GM10266 (cell line): ENCODE results near the gene USP54.

Experiments used
- DNase-seq: peaks from one replicate; pipeline ENCODE4 v3.0.0; 2012; ENCODE audit errors: extremely low spot score
- TF ChIP-seq, protein P1 (sequence below): IDR thresholded peaks from 2 replicates; pipeline ENCODE4 v1.5.1; 2012; ENCODE audit warnings: mild to moderate bottlenecking, low read depth; ENCODE audit not compliant: control insufficient read depth, insufficient read depth; ENCODE audit errors: missing control alignments

USP54 gene

DNA sequence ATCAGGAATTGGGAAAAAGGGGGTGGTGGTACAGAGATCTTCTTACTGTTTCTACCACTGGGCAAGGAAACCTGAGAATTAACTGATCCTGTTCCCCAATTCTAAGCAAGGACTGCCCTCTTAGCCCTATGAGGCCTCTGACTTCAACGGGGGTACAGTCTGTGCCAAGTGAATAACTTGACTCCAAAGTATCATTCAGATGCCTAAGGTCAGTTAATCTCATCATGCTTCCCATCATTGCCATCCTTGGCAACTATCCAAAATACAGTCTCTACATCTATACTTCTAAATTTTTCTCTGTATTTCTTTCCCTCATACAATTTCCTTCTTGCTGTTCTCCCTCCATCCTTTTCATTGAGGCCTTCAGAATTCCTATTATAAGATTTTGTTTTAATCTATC, 105.8 kb downstream of the USP54 start:
- no peak for DNase-seq
- TF ChIP-seq, protein P1, sequence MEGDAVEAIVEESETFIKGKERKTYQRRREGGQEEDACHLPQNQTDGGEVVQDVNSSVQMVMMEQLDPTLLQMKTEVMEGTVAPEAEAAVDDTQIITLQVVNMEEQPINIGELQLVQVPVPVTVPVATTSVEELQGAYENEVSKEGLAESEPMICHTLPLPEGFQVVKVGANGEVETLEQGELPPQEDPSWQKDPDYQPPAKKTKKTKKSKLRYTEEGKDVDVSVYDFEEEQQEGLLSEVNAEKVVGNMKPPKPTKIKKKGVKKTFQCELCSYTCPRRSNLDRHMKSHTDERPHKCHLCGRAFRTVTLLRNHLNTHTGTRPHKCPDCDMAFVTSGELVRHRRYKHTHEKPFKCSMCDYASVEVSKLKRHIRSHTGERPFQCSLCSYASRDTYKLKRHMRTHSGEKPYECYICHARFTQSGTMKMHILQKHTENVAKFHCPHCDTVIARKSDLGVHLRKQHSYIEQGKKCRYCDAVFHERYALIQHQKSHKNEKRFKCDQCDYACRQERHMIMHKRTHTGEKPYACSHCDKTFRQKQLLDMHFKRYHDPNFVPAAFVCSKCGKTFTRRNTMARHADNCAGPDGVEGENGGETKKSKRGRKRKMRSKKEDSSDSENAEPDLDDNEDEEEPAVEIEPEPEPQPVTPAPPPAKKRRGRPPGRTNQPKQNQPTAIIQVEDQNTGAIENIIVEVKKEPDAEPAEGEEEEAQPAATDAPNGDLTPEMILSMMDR: no peak

DNA sequence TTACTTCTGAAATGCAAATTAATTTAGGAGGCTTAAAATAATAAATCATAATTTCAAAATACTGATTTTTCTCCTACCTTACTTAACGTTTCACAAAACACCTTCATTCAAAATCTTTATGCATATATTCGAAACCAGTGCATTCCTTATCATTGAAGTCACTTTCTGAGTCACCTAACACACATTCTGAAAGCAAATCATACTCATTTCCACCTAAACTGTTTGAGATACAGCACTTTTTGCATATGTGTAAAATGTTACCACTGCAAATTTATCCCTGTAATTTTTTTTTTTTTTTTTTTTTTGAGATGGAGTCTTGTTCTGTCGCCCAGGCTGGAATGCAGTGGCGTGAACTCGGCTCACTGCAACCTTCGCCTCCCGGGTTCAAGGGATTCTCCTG, 111.0 kb downstream of the USP54 start:
- no peak for DNase-seq
- TF ChIP-seq, protein P1: no peak

DNA sequence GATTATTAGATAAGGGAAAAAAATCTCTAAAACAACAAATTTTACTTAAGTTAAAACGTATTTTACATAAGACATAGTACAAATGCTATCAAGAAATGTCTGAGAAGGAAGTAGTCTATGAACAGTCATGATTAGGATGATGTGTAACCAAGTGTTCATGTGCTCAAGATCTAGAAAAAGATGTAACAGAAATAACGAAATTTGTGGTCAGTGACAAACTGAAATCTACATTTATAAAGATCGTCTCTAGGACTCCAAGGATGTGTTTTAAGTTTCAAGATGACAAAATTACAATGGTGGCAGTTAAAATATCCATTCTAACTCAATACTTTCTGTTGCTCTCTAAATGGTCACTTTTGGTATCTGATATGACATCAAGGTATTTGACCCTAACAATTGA, 112.5 kb downstream of the USP54 start:
- no peak for DNase-seq

GRCh38 chr10:73471226-73471625, 119.9 kb downstream of the USP54 start:
- no peak for DNase-seq
- TF ChIP-seq, protein P1: no peak

More for the DNA sequence above, 112.5 kb downstream of the USP54 start:
- TF ChIP-seq, protein P1: no peak

DNA sequence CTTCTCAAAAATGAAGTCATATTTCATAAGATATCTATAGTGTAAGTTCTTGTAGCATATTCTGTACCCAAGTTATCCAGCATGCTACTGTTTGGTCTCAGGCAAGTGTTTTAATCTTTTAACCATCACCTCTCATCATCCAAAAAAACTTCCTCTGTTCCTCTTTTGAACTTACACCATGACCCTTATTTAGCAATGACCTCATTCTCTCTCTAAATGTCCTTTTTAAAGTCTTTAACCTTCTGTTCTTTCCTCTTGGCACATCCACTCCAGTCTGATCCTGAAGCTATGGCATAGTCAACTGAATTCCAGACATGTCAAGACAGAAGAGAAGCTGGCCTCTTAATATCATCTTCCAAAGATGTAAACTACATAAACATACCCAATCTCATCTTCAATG, 121.6 kb downstream of the USP54 start:
- TF ChIP-seq, protein P1: no peak
- no peak for DNase-seq

DNA sequence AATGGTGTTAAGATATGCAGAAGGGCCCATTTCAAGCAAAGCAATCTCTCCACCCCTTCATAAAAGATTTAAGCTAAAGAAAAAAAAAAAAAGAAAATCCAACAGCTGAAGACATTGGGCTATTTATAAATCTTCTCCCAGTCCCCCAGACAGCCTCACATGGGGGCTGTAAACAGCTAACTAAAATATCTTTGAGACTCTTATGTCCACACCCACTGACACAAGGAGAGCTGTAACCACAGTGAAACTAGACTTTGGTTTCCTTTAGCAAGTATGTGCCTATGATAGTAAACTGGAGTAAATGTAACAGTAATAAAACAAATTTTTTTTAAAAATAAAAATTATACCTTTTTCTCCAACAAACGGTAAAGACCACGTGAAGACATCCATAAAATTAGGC, 123.9 kb downstream of the USP54 start:
- TF ChIP-seq, protein P1: no peak
- DNase-seq: peak; percentile 41

GRCh38 chr10:73465978-73466726, 125.0 kb downstream of the USP54 start:
- TF ChIP-seq, protein P1: no peak
- no peak for DNase-seq
